ENCODE data around the gene PABPC1L.

The PABPC1L gene

GRCh38 chr20:44912189-44912588 lies 2.3 kb downstream of the PABPC1L start:
- TF ChIP-seq REST (IDR thresholded peaks at IDR 0.05; ENCODE audit: insufficient read depth in 1 of 2, low read depth in 2 of 2, low read length in 2 of 2) = no peak
- TF ChIP-seq TAF1 (IDR thresholded peaks at IDR 0.05; ENCODE audit: borderline replicate concordance, insufficient read depth, low read length) = no peak
- no peak for TF ChIP-seq SIN3A (IDR thresholded peaks at IDR 0.05; ENCODE audit: borderline replicate concordance, insufficient read depth, low read length)
- TF ChIP-seq POLR2AphosphoS5 (IDR thresholded peaks at IDR 0.05; ENCODE audit: low read depth, low read length) = no peak
- no peak for TF ChIP-seq FOXP2 (optimal IDR thresholded peaks at IDR 0.05; ENCODE audit: borderline replicate concordance, extremely low read depth, extremely low read length, insufficient read depth)

- TF ChIP-seq FOXP2 (optimal IDR thresholded peaks at IDR 0.05; ENCODE audit: borderline replicate concordance, extremely low read depth, extremely low read length, insufficient read depth) = no peak
- TF ChIP-seq POLR2AphosphoS5 (IDR thresholded peaks at IDR 0.05; ENCODE audit: low read depth, low read length) = no peak
- no peak for TF ChIP-seq SIN3A (IDR thresholded peaks at IDR 0.05; ENCODE audit: borderline replicate concordance, insufficient read depth, low read length)
- no peak for TF ChIP-seq REST (IDR thresholded peaks at IDR 0.05; ENCODE audit: insufficient read depth in 1 of 2, low read depth in 2 of 2, low read length in 2 of 2)
- TF ChIP-seq TAF1 (IDR thresholded peaks at IDR 0.05; ENCODE audit: borderline replicate concordance, insufficient read depth, low read length) = no peak
Measured at GRCh38 chr20:44914924-44915323, 5.1 kb downstream of the PABPC1L start.

- TF ChIP-seq TAF1 (IDR thresholded peaks at IDR 0.05; ENCODE audit: borderline replicate concordance, insufficient read depth, low read length) = no peak
- no peak for TF ChIP-seq FOXP2 (optimal IDR thresholded peaks at IDR 0.05; ENCODE audit: borderline replicate concordance, extremely low read depth, extremely low read length, insufficient read depth)
- TF ChIP-seq REST (IDR thresholded peaks at IDR 0.05; ENCODE audit: insufficient read depth in 1 of 2, low read depth in 2 of 2, low read length in 2 of 2) = no peak
- TF ChIP-seq SIN3A (IDR thresholded peaks at IDR 0.05; ENCODE audit: borderline replicate concordance, insufficient read depth, low read length) = no peak
- TF ChIP-seq POLR2AphosphoS5 (IDR thresholded peaks at IDR 0.05; ENCODE audit: low read depth, low read length) = no peak
Measured at GRCh38 chr20:44916586-44916985, 6.7 kb downstream of the PABPC1L start.

GRCh38 chr20:44917399-44917798 lies 7.5 kb downstream of the PABPC1L start:
- TF ChIP-seq SIN3A (IDR thresholded peaks at IDR 0.05; ENCODE audit: borderline replicate concordance, insufficient read depth, low read length) (no peak), TAF1 (IDR thresholded peaks at IDR 0.05; ENCODE audit: borderline replicate concordance, insufficient read depth, low read length) (no peak), FOXP2 (optimal IDR thresholded peaks at IDR 0.05; ENCODE audit: borderline replicate concordance, extremely low read depth, extremely low read length, insufficient read depth) (no peak), REST (IDR thresholded peaks at IDR 0.05; ENCODE audit: insufficient read depth in 1 of 2, low read depth in 2 of 2, low read length in 2 of 2) (no peak), POLR2AphosphoS5 (IDR thresholded peaks at IDR 0.05; ENCODE audit: low read depth, low read length) (no peak)

- TF ChIP-seq FOXP2 (optimal IDR thresholded peaks at IDR 0.05; ENCODE audit: borderline replicate concordance, extremely low read depth, extremely low read length, insufficient read depth) (no peak), REST (IDR thresholded peaks at IDR 0.05; ENCODE audit: insufficient read depth in 1 of 2, low read depth in 2 of 2, low read length in 2 of 2) (no peak), POLR2AphosphoS5 (IDR thresholded peaks at IDR 0.05; ENCODE audit: low read depth, low read length) (no peak), TAF1 (IDR thresholded peaks at IDR 0.05; ENCODE audit: borderline replicate concordance, insufficient read depth, low read length) (no peak), SIN3A (IDR thresholded peaks at IDR 0.05; ENCODE audit: borderline replicate concordance, insufficient read depth, low read length) (no peak)
Measured at GRCh38 chr20:44918342-44918741, 8.5 kb downstream of the PABPC1L start.

All from PFSK-1 (cell line).